BLaER1 treated with 17β-estradiol and CSF1 and Interleukin-3, amounts not matched to agents 10 nM and 100 nM (cell line): ENCODE data around the gene RXYLT1.

ENCODE experiments used
- H3K27ac ChIP-seq, 11 experiments: shearing (Covaris generic); formaldehyde crosslinking; 2 replicates each; pipeline ENCODE4 v1.8.1; 2022
- H3K27me3 ChIP-seq, 11 experiments: shearing (Covaris generic); formaldehyde crosslinking; 2 replicates each; pipeline ENCODE4 v1.8.1; 2022
- H3K36me3 ChIP-seq, 11 experiments: shearing (Covaris generic); formaldehyde crosslinking; 2 replicates each; pipeline ENCODE4 v1.8.1; 2022
- H3K4me1 ChIP-seq, 10 experiments: shearing (Covaris generic); formaldehyde crosslinking; 2 replicates each; pipeline ENCODE4 v1.8.1; 2022
- H3K4me2 ChIP-seq, 11 experiments: shearing (Covaris generic); formaldehyde crosslinking; 2 replicates each; pipeline ENCODE4 v1.8.1; 2022
- H3K4me3 ChIP-seq, 10 experiments: shearing (Covaris generic); formaldehyde crosslinking; 2 replicates each; pipeline ENCODE4 v1.8.1; 2022
- H3K9ac ChIP-seq, 11 experiments: shearing (Covaris generic); formaldehyde crosslinking; 2 replicates each; pipeline ENCODE4 v1.8.1; 2022
- H3K9me3 ChIP-seq, 11 experiments: shearing (Covaris generic); formaldehyde crosslinking; replicated peaks in 1 of 11; 2 replicates each; pipeline ENCODE4 v1.8.1; 2022
- H4K20me1 ChIP-seq, 11 experiments: shearing (Covaris generic); formaldehyde crosslinking; 2 replicates each; pipeline ENCODE4 v1.8.1; 2022
- Cebpa-rat ChIP-seq, 11 experiments: shearing (Covaris generic); IDR thresholded peaks; 2 replicates each; pipeline ENCODE4 v1.8.1; 2022

Gene RXYLT1

GRCh38 chr12:63792338-63792737, 12.6 kb downstream of the RXYLT1 start:
- no peaks in the 10 kb centered on the region; a peak in 1 of 22 replicates for H4K20me1 ChIP-seq
- H3K27ac ChIP-seq: no peak overlapping the region
- H3K27me3 ChIP-seq: no peaks in the 10 kb centered on the region
- H3K9ac ChIP-seq: no peak overlapping the region
- no peak overlapping the region for H3K4me3 ChIP-seq
- H3K4me2 ChIP-seq: no peak overlapping the region
- TF ChIP-seq Cebpa-rat (IDR thresholded peaks at IDR 0.05): no peak
- H3K36me3 ChIP-seq: peaks cover 36 to 66% (median 43%) of the 10 kb centered on the region in 11 experiments; a peak in 21 of 22 replicates
- no peaks in the 10 kb centered on the region for H3K4me1 ChIP-seq
- no peaks in the 10 kb centered on the region for H3K9me3 ChIP-seq

DNA sequence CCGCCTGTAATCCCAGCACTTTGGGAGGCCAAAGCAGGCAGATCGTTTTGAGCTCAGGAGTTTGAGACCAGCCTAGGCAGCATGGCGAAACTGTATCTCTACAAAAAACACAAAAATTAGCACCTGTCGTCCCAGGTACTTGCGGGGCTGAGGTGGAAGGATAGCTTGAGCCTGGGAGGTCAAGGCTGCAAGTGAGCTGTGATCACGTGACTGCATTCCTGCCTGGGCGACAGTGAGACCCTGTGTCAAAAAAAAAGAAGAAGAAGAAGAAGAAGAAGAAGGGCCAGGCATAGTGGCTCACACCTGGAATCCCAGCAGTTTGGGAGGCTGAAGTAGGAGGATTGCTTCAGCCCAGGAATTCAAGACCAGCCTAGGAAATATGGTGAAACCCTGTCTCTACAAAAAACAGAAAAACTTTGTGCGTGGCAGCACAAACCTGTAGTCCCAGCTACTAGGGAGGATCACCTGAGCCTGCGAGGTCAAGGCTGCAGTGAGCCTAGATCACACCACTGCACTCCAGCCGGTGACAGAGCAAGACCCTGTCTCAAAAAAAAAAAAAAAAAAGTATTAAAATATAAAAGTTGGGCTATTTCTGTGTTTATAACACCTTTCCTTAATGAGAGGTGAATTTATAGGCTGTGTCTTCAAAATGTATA, 15.5 kb downstream of the RXYLT1 start:
- TF ChIP-seq Cebpa-rat (IDR thresholded peaks at IDR 0.05): no peak
- no peaks in the 10 kb centered on the region for H3K9me3 ChIP-seq
- no peaks in the 10 kb centered on the region for H4K20me1 ChIP-seq
- peaks cover 11 to 38% (median 17%) of the 10 kb centered on the region in 11 experiments; a peak in 20 of 22 replicates for H3K36me3 ChIP-seq
- H3K4me2 ChIP-seq: no peak overlapping the region
- H3K9ac ChIP-seq: no peak overlapping the region
- no peaks in the 10 kb centered on the region for H3K4me1 ChIP-seq
- no peak overlapping the region for H3K27ac ChIP-seq
- no peak overlapping the region for H3K4me3 ChIP-seq
- H3K27me3 ChIP-seq: no peaks in the 10 kb centered on the region

GRCh38 chr12:63795944-63796343, 16.2 kb downstream of the RXYLT1 start:
- H3K36me3 ChIP-seq: peaks cover 3 to 30% (median 9%) of the 10 kb centered on the region in 11 experiments; a peak in 12 of 22 replicates
- no peaks in the 10 kb centered on the region for H3K4me1 ChIP-seq
- H3K4me2 ChIP-seq: no peak overlapping the region
- H4K20me1 ChIP-seq: no peaks in the 10 kb centered on the region
- no peak overlapping the region for H3K4me3 ChIP-seq
- no peak for TF ChIP-seq Cebpa-rat (IDR thresholded peaks at IDR 0.05)
- no peaks in the 10 kb centered on the region for H3K27me3 ChIP-seq
- no peak overlapping the region for H3K9ac ChIP-seq
- no peaks in the 10 kb centered on the region for H3K9me3 ChIP-seq
- H3K27ac ChIP-seq: no peak overlapping the region

DNA sequence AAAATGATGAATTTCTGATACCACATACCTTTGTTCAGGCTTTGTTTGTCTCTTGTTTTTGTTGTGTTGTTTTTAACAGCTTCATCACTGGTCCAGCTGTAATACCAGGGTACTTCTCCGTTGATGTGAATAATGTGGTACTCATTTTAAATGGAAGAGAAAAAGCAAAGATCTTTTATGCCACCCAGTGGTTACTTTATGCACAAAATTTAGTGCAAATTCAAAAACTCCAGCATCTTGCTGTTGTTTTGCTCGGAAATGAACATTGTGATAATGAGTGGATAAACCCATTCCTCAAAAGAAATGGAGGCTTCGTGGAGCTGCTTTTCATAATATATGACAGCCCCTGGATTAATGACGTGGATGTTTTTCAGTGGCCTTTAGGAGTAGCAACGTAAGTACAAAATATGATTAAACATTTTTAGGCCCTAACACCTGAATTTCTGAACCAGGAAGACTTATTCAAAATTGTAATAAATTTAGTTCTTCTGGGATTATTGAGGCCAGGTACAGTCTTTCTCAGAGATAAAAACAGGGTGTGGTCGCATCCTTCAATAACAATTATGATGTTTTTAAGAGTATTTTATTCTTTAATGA, 22.4 kb downstream of the RXYLT1 start:
- Histone ChIP-seq H3K27me3 (no peaks in the 10 kb centered on the region), H3K36me3 (peaks cover 0 to 23% (median 21%) of the 10 kb centered on the region in 11 experiments; a peak in 15 of 22 replicates), H3K4me2 (no peak overlapping the region), H3K27ac (no peak overlapping the region), H3K4me3 (no peak overlapping the region), H3K9ac (no peak overlapping the region), H3K9me3 (no peaks in the 10 kb centered on the region), H3K4me1 (no peaks in the 10 kb centered on the region), H4K20me1 (no peaks in the 10 kb centered on the region)
- TF ChIP-seq Cebpa-rat (IDR thresholded peaks at IDR 0.05): no peak

GRCh38 chr12:63804746-63805145, 25.0 kb downstream of the RXYLT1 start:
- no peak for TF ChIP-seq Cebpa-rat (IDR thresholded peaks at IDR 0.05)

GRCh38 chr12:63805704-63806672, 26.3 kb downstream of the RXYLT1 start:
- Histone ChIP-seq H4K20me1 (no peaks in the 10 kb centered on the region), H3K4me3 (no peak overlapping the region), H3K9ac (no peak overlapping the region), H3K36me3 (peaks cover 7 to 48% (median 35%) of the 10 kb centered on the region in 11 experiments; a peak in 21 of 22 replicates), H3K4me2 (no peak overlapping the region), H3K27ac (no peak overlapping the region), H3K9me3 (no peaks in the 10 kb centered on the region), H3K27me3 (no peaks in the 10 kb centered on the region), H3K4me1 (no peaks in the 10 kb centered on the region)
- no peak for TF ChIP-seq Cebpa-rat (IDR thresholded peaks at IDR 0.05)

More at GRCh38 chr12:63804746-63805145, 25.0 kb downstream of the RXYLT1 start:
- no peak overlapping the region for H3K4me2 ChIP-seq
- no peak overlapping the region for H3K9ac ChIP-seq
- H3K27me3 ChIP-seq: no peaks in the 10 kb centered on the region
- no peaks in the 10 kb centered on the region for H3K9me3 ChIP-seq
- H3K4me1 ChIP-seq: no peaks in the 10 kb centered on the region
- H3K36me3 ChIP-seq: peaks cover 7 to 47% (median 34%) of the 10 kb centered on the region in 11 experiments; a peak in 21 of 22 replicates
- no peaks in the 10 kb centered on the region for H4K20me1 ChIP-seq
- H3K27ac ChIP-seq: no peak overlapping the region
- H3K4me3 ChIP-seq: no peak overlapping the region

GRCh38 chr12:63808631-63809030, 28.9 kb downstream of the RXYLT1 start:
- no peaks in the 10 kb centered on the region for H3K27me3 ChIP-seq
- no peak overlapping the region for H3K4me3 ChIP-seq
- H3K4me2 ChIP-seq: no peak overlapping the region
- H3K4me1 ChIP-seq: 0 out of 20 replicates have a peak, but pooled peaks cover 0 to 4% (median 0%) of the 10 kb centered on the region in 10 experiments
- peaks cover 7 to 48% (median 35%) of the 10 kb centered on the region in 11 experiments; a peak in 21 of 22 replicates for H3K36me3 ChIP-seq
- no peak overlapping the region for H3K27ac ChIP-seq
- no peak for TF ChIP-seq Cebpa-rat (IDR thresholded peaks at IDR 0.05)
- H4K20me1 ChIP-seq: no peaks in the 10 kb centered on the region
- no peak overlapping the region for H3K9ac ChIP-seq
- no peaks in the 10 kb centered on the region for H3K9me3 ChIP-seq

DNA sequence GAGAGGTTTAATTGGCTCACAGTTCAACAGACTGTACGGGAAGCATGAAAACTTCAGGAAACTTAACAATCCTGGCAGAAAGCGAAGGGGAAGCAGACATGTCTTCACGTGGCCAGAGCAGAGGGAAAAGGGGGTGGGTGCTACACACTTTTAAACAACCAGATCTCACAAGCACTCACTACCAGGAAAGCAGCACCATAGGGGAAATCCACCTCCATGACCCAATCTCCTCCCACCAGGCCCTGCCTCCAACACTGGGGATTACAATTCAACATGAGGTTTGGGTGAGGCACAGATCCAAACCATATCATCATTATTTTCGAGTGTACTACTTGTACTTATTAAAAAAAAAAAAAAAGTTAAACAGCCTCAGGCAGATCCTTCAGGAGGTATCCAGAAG, 29.9 kb downstream of the RXYLT1 start:
- no peaks in the 10 kb centered on the region for H3K27me3 ChIP-seq
- H3K4me2 ChIP-seq: no peak overlapping the region
- H3K9me3 ChIP-seq: no peaks in the 10 kb centered on the region
- no peaks in the 10 kb centered on the region for H4K20me1 ChIP-seq
- no peak overlapping the region for H3K27ac ChIP-seq
- no peak overlapping the region for H3K4me3 ChIP-seq
- no peak overlapping the region for H3K9ac ChIP-seq
- TF ChIP-seq Cebpa-rat (IDR thresholded peaks at IDR 0.05): no peak
- H3K36me3 ChIP-seq: peaks cover 7 to 48% (median 35%) of the 10 kb centered on the region in 11 experiments; a peak in 21 of 22 replicates
- 0 out of 20 replicates have a peak, but pooled peaks cover 0 to 4% (median under 1%) of the 10 kb centered on the region in 10 experiments for H3K4me1 ChIP-seq

DNA sequence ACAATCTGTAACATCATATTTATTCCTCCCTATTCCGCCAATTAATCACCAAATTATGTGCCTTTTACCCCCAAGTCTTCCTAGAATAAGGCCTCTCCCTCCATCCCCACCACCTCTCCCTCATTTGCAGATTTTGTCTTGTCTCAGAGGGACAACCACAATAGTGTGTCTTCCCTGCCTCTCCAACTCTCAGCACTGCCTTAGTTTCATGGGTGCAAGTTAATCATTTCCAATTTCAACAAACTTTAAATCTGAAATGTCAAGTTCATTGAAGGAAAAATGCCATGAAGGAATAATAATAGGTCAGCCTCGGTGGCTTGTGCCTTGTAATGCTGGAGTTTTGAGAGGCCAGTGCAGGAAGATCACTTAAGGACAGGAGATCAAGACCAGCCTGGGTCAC, 31.6 kb downstream of the RXYLT1 start:
- Histone ChIP-seq H3K9ac (no peak overlapping the region), H3K4me1 (peaks cover 0 to 8% (median 6%) of the 10 kb centered on the region in 10 experiments; a peak in 4 of 20 replicates), H3K4me2 (no peak overlapping the region), H3K9me3 (no peaks in the 10 kb centered on the region), H3K36me3 (peaks cover 7 to 35% (median 27%) of the 10 kb centered on the region in 11 experiments; a peak in 21 of 22 replicates), H3K4me3 (no peak overlapping the region), H4K20me1 (no peaks in the 10 kb centered on the region), H3K27ac (no peak overlapping the region), H3K27me3 (no peaks in the 10 kb centered on the region)
- no peak for TF ChIP-seq Cebpa-rat (IDR thresholded peaks at IDR 0.05)
